A673 (cell line): ENCODE results near the gene PPIC. TPM values are rescaled to one million over a fixed set of nuclear protein-coding genes. Genes with fewer than 3 reads are reported as not detected.

ENCODE experiments used
- BruUV-seq: library from RNA; stranded (reverse); fragments of 400-500 nt; replicated peaks from 2 replicates; lab custom pipeline; 2021; lab: Mats Ljungman, UMichigan
- CTCF ChIA-PET: fragments of 300-600 bp; sonication (Branson Sonifier 250); formaldehyde crosslinking; loops from one replicate; lab custom pipeline; 2022; ENCODE audit warnings: antibody characterized with exemption; lab: Charles Lee
- POLR2A ChIA-PET: fragments of 300-600 bp; sonication (Branson Sonifier 250); formaldehyde crosslinking; loops from one replicate; lab custom pipeline; 2022; ENCODE audit warnings: antibody characterized with exemption; ENCODE audit not compliant: low non-redundant PET; lab: Charles Lee
- DNase-seq: peaks from one replicate; pipeline ENCODE4 v3.0.0-alpha.2; 2015; ENCODE audit warnings: low spot score
- H3K27ac ChIP-seq: fragments of 200-600 bp; sonication (generic); 2 replicates; pipeline ENCODE4 v1.5.1; 2016; ENCODE audit warnings: mixed run types, low read depth, mild to moderate bottlenecking, mixed read lengths, antibody characterized with exemption, low read length; ENCODE audit not compliant: poor library complexity, severe bottlenecking
- H3K27me3 ChIP-seq: fragments of 200-600 bp; sonication (generic); replicated peaks from 2 replicates; pipeline ENCODE4 v1.6.1; 2017; ENCODE audit warnings: mixed run types, low read depth, mild to moderate bottlenecking, mixed read lengths, antibody characterized with exemption, low read length; ENCODE audit not compliant: insufficient read depth, poor library complexity
- H3K36me3 ChIP-seq: fragments of 200-600 bp; sonication (generic); 2 replicates; pipeline ENCODE4 v1.6.1; 2016; ENCODE audit warnings: mixed run types, mild to moderate bottlenecking, mixed read lengths, antibody characterized with exemption, low read length; ENCODE audit not compliant: insufficient read depth, poor library complexity, severe bottlenecking
- H3K4me1 ChIP-seq: fragments of 200-600 bp; sonication (generic); 2 replicates; pipeline ENCODE4 v1.6.1; 2017; ENCODE audit warnings: mixed run types, mild to moderate bottlenecking, mixed read lengths, antibody characterized with exemption, low read length; ENCODE audit not compliant: insufficient read depth, poor library complexity, severe bottlenecking
- H3K4me3 ChIP-seq: fragments of 200-600 bp; sonication (generic); 2 replicates; pipeline ENCODE4 v1.5.1; 2016; ENCODE audit warnings: low read depth, mixed run types, mild to moderate bottlenecking, mixed read lengths, low read length; ENCODE audit not compliant: poor library complexity, severe bottlenecking
- H3K9me3 ChIP-seq: fragments of 200-600 bp; sonication (generic); 2 replicates; pipeline ENCODE4 v1.6.1; 2016; ENCODE audit warnings: mixed run types, low read depth, mild to moderate bottlenecking, mixed read lengths, antibody characterized with exemption, low read length; ENCODE audit not compliant: poor library complexity, severe bottlenecking
- EZH2 ChIP-seq: fragments of 200-600 bp; sonication (generic); IDR thresholded peaks from 2 replicates; pipeline ENCODE4 v1.6.1; 2017; ENCODE audit warnings: borderline replicate concordance, low read depth, mild to moderate bottlenecking, mixed read lengths, antibody characterized with exemption, low read length; ENCODE audit not compliant: poor library complexity, severe bottlenecking
- intact Hi-C: fragments of 100-400 bp; cut with micrococcal nuclease; formaldehyde crosslinking; loops from one replicate; pipeline ENCODE4 v1.10.0; 2022; ENCODE audit not compliant: unreplicated experiment
- total RNA-seq: library from RNA; stranded (reverse); gene quantifications from 2 replicates; pipeline ENCODE4 v1.2.3, GENCODE V29; 2021
- TF ChIP-seq, protein P1 (sequence below): fragments of 300-800, 200-600 bp; sonication (generic); conservative IDR thresholded peaks from 2 replicates; pipeline ENCODE4 v1.5.1; 2017; ENCODE audit warnings: low read depth, mild to moderate bottlenecking, antibody characterized with exemption, low read length, moderate library complexity, mixed read lengths

PPIC gene
- total RNA-seq, 1 experiment from 2014 or later: not detected

DNA sequence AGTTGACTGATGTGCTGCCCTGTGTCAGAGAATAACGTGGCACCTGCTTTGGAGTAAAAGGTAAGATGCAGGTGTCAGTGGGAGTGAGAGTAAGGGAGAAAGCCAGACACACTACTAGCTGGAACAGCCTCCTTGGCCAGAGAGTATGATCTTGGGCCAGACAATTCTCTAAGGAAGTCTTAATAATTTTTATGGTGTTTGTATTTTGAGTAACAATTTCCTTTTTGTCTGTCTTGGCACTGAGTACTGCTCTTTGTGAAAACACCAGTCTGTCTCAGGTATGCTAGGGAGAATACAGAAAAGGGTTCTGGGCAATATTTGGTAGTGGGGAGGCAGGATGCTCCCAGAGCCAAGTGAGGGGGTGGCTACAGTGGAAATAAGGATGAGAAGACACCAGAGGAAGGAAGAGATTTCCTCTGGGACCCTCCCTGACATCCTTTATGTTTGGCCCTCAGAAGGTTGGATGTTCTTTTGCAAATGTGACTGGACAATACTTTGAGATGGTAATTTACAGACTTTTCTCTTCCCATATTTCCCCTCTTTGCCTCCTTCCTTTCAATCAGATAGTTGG is 31.9 kb upstream of the PPIC start:
- H3K27ac ChIP-seq: no peak overlapping the region
- no peaks in the 10 kb centered on the region for H3K36me3 ChIP-seq
- intact Hi-C loops: no loop called here
- peaks cover 25% of the 10 kb centered on the region for H3K27me3 ChIP-seq
- H3K4me3 ChIP-seq: no peak overlapping the region
- no peaks in the 10 kb centered on the region for H3K4me1 ChIP-seq
- no TSS peak for BruUV-seq
- CTCF ChIA-PET: no interaction called here
- POLR2A ChIA-PET: no interaction called here
- TF ChIP-seq, protein P1, sequence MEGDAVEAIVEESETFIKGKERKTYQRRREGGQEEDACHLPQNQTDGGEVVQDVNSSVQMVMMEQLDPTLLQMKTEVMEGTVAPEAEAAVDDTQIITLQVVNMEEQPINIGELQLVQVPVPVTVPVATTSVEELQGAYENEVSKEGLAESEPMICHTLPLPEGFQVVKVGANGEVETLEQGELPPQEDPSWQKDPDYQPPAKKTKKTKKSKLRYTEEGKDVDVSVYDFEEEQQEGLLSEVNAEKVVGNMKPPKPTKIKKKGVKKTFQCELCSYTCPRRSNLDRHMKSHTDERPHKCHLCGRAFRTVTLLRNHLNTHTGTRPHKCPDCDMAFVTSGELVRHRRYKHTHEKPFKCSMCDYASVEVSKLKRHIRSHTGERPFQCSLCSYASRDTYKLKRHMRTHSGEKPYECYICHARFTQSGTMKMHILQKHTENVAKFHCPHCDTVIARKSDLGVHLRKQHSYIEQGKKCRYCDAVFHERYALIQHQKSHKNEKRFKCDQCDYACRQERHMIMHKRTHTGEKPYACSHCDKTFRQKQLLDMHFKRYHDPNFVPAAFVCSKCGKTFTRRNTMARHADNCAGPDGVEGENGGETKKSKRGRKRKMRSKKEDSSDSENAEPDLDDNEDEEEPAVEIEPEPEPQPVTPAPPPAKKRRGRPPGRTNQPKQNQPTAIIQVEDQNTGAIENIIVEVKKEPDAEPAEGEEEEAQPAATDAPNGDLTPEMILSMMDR: no peak
- no peak for TF ChIP-seq EZH2
- DNase-seq: no peak
- no peaks in the 10 kb centered on the region for H3K9me3 ChIP-seq

DNA sequence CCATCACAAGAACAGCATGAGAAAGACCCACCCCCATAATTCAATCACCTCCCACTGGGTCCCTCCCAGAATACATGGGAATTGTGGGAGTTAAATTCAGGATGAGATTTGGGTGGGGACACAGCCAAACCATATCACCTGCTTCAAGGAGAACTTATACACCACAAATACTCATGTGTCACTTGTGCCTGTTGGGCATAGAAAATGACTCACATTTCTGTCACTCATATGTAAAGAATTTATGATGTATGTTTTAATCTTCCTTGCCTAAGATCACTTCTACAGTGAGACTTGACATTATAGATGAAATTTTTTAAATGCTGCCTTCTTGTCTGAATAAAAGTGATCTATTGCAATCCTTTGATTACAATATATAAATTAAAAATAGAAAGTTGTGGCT is 29.5 kb upstream of the PPIC start:
- H3K36me3 ChIP-seq: no peaks in the 10 kb centered on the region
- TF ChIP-seq, protein P1: no peak
- no peak for TF ChIP-seq EZH2
- H3K9me3 ChIP-seq: no peaks in the 10 kb centered on the region
- BruUV-seq: no TSS peak
- H3K27ac ChIP-seq: no peak overlapping the region
- peaks cover 11% of the 10 kb centered on the region for H3K27me3 ChIP-seq
- H3K4me3 ChIP-seq: no peak overlapping the region
- no peak for DNase-seq
- H3K4me1 ChIP-seq: no peaks in the 10 kb centered on the region
- intact Hi-C loops: no loop called here
- POLR2A ChIA-PET: no interaction called here
- CTCF ChIA-PET: no interaction called here

DNA sequence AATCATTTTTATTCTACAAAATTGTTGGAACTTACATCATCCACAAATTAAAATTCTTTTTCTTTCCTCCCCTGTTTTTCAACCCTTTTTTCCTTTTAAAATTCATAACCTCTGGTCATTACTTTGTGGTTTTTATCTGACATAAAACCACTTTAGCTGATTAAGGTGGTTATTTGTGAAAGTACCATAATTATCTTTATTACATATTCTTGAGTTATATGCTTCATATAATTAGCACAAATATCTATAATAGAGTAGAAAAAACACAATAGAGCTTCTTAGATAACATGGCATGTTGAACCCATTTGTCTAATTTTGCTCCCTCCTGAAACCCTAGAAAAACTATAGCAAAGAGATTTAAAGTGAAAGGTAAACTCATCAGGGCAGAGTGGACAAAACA is 22.9 kb upstream of the PPIC start:
- no peaks in the 10 kb centered on the region for H3K9me3 ChIP-seq
- H3K4me1 ChIP-seq: no peaks in the 10 kb centered on the region
- no peak for DNase-seq
- no peak overlapping the region for H3K27ac ChIP-seq
- intact Hi-C loops: no loop called here
- TF ChIP-seq EZH2: no peak
- TF ChIP-seq, protein P1: no peak
- ChIA-PET CTCF (no interaction called here), POLR2A (no interaction called here)
- H3K4me3 ChIP-seq: no peak overlapping the region
- H3K36me3 ChIP-seq: no peaks in the 10 kb centered on the region
- H3K27me3 ChIP-seq: peaks cover 16% of the 10 kb centered on the region
- no TSS peak for BruUV-seq
